NT2/D1 (cell line): ENCODE data around the gene CDH4.

Source experiments
- DNase-seq: peaks from one replicate; pipeline ENCODE4 v3.0.0-alpha.2; 2011; ENCODE audit warnings: low read depth, low spot score
- H3K27me3 ChIP-seq: 2 replicates; pipeline ENCODE4 v1.6.0; 2011; ENCODE audit warnings: mild to moderate bottlenecking; ENCODE audit not compliant: insufficient read length, insufficient read depth
- H3K36me3 ChIP-seq: 2 replicates; pipeline ENCODE4 v1.6.1; 2011; ENCODE audit warnings: mild to moderate bottlenecking, low read length, mixed read lengths; ENCODE audit not compliant: insufficient read depth, insufficient read length
- H3K4me1 ChIP-seq: 2 replicates; pipeline ENCODE4 v1.5.1; 2011; ENCODE audit not compliant: insufficient read depth, insufficient read length
- H3K4me3 ChIP-seq: 2 replicates; pipeline ENCODE4 v1.5.1; 2011; ENCODE audit warnings: low read depth; ENCODE audit not compliant: insufficient read length
- H3K9ac ChIP-seq: 2 replicates; pipeline ENCODE4 v1.6.0; 2011; ENCODE audit warnings: low read depth; ENCODE audit not compliant: insufficient read length
- H3K9me3 ChIP-seq: 2 replicates; pipeline ENCODE4 v1.5.1; 2011; ENCODE audit warnings: mild to moderate bottlenecking, low read length; ENCODE audit not compliant: insufficient read depth
- SUZ12 ChIP-seq: IDR thresholded peaks from 2 replicates; pipeline ENCODE4 v1.6.1; 2011; ENCODE audit not compliant: insufficient read length, insufficient read depth; ENCODE audit errors: extremely low read depth
- YY1 ChIP-seq: IDR thresholded peaks from 2 replicates; pipeline ENCODE4 v1.6.1; 2011; ENCODE audit not compliant: insufficient read length, insufficient read depth
- ZNF274 ChIP-seq: IDR thresholded peaks from 2 replicates; pipeline ENCODE4 v1.6.1; 2011; ENCODE audit warnings: mild to moderate bottlenecking, low read depth, low read length

CDH4 gene

GRCh38 chr20:61688411-61688810 is 436.4 kb downstream of the CDH4 start:
- Histone ChIP-seq H3K9ac (no peak overlapping the region), H3K27me3 (peaks cover 89% of the 10 kb centered on the region), H3K4me3 (no peak overlapping the region), H3K9me3 (no peaks in the 10 kb centered on the region), H3K4me1 (peaks cover 3% of the 10 kb centered on the region), H3K36me3 (no peaks in the 10 kb centered on the region)
- TF ChIP-seq SUZ12 (no peak), ZNF274 (no peak), YY1 (no peak)
- DNase-seq = no peak

- Histone ChIP-seq H3K4me1 (peaks cover 3% of the 10 kb centered on the region), H3K9ac (no peak overlapping the region), H3K27me3 (peaks cover 87% of the 10 kb centered on the region), H3K4me3 (no peak overlapping the region), H3K36me3 (no peaks in the 10 kb centered on the region), H3K9me3 (no peaks in the 10 kb centered on the region)
- no peak for TF ChIP-seq ZNF274
- no peak for TF ChIP-seq SUZ12
- no peak for TF ChIP-seq YY1
- DNase-seq = no peak
Observed at GRCh38 chr20:61690150-61690549, 438.1 kb downstream of the CDH4 start.

- Histone ChIP-seq H3K9me3 (no peaks in the 10 kb centered on the region), H3K4me1 (no peaks in the 10 kb centered on the region), H3K4me3 (no peak overlapping the region), H3K36me3 (no peaks in the 10 kb centered on the region), H3K27me3 (peaks cover 89% of the 10 kb centered on the region), H3K9ac (no peak overlapping the region)
- TF ChIP-seq ZNF274 (no peak), SUZ12 (no peak), YY1 (no peak)
- no peak for DNase-seq
Observed at GRCh38 chr20:61690993-61691838, 439.2 kb downstream of the CDH4 start.

DNA sequence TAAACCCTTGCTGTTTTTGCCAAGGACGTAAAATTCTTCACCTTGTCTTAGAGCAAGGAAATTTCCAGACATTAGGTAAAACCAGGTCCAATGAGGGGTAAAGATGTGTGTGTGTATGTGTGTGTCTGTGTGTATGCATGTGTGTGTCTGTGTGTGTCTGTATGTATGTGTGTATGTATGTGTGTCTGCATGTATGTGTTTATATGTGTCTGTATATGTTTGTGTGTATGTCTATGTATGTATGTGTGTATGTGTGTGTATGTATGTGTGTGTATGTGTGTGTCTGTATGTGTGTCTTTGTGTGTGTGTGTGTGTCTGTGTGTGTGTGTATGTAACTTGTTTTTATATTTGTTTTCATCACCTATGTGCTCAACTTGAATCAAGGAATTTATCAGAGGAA is 439.9 kb downstream of the CDH4 start:
- Histone ChIP-seq H3K4me1 (no peaks in the 10 kb centered on the region), H3K36me3 (no peaks in the 10 kb centered on the region), H3K4me3 (no peak overlapping the region), H3K27me3 (peaks cover 90% of the 10 kb centered on the region), H3K9me3 (no peaks in the 10 kb centered on the region), H3K9ac (no peak overlapping the region)
- DNase-seq = no peak
- TF ChIP-seq ZNF274 (no peak), YY1 (no peak), SUZ12 (no peak)

GRCh38 chr20:61692479-61692878 is 440.4 kb downstream of the CDH4 start:
- Histone ChIP-seq H3K36me3 (no peaks in the 10 kb centered on the region), H3K9ac (no peak overlapping the region), H3K27me3 (peaks cover 91% of the 10 kb centered on the region), H3K4me3 (no peak overlapping the region), H3K9me3 (no peaks in the 10 kb centered on the region), H3K4me1 (no peaks in the 10 kb centered on the region)
- TF ChIP-seq YY1 (no peak), SUZ12 (no peak), ZNF274 (no peak)
- DNase-seq = no peak

DNA sequence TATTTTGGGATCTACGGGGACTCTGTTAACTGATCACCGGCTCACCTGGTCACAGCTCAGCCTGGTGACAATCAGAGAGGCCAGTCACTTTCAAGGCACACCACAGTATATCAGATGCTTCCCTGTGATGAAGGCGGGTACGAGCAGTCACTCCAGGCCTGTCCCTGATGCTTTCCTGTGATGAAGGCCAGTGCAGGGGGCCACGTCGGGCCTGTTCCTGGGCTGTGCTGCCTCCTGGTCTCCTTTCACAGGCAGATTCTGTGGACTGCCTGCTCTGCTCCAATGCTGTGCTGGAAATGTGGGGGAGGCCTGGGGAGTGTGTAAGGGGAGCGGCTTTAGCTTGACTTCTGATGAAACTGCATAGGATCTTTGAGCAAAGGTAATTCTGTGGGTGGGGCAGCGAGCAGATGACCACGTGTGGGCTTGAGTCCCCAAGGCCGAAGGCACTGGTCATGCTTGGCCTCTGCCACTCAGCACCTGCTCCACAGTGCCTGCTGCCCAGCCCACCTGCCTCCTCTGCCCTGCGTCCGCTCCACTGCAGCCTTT is 441.1 kb downstream of the CDH4 start:
- no peak for TF ChIP-seq ZNF274
- no peak for TF ChIP-seq SUZ12
- no peak for TF ChIP-seq YY1
- Histone ChIP-seq H3K4me3 (no peak overlapping the region), H3K36me3 (no peaks in the 10 kb centered on the region), H3K4me1 (no peaks in the 10 kb centered on the region), H3K9ac (no peak overlapping the region), H3K27me3 (peaks cover 92% of the 10 kb centered on the region), H3K9me3 (no peaks in the 10 kb centered on the region)
- DNase-seq = no peak

DNA sequence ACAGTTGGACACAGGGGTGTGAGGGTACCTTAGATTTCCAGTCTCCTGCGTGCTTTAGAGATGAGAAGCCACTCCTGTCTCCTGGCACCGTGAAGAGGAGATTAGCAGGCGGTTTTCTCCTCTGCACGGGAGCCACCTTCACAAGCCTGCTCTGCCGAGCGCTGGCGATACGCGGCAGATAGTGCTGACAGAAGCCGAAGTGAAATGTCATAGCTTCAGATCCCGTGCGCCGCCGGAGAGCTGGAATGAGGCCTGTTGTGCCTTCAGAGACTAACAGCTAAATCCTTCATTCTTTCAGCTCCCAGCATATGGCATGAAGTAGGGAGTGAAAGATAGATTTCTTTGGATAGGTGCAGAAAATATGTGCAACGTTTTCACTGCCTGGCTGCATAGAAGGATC is 442.6 kb downstream of the CDH4 start:
- Histone ChIP-seq H3K27me3 (peaks cover 90% of the 10 kb centered on the region), H3K4me3 (no peak overlapping the region), H3K36me3 (no peaks in the 10 kb centered on the region), H3K9me3 (no peaks in the 10 kb centered on the region), H3K9ac (no peak overlapping the region), H3K4me1 (peaks cover 9% of the 10 kb centered on the region)
- TF ChIP-seq ZNF274 (no peak), SUZ12 (no peak), YY1 (no peak)
- DNase-seq = no peak
